MM.1S (cell line): Measurements from ENCODE around the gene KRTAP10-3.
"Not testable (repeated sequence)": the region's sequence is repeated elsewhere in the genome, so short reads cannot be mapped to it uniquely, and the experiment has no call there.

Experiments used
- DNase-seq: peaks from one replicate; pipeline ENCODE4 v3.0.0-alpha.2; 2015
- H2AFZ ChIP-seq: fragments of 300-600 bp; sonication (generic); 2 replicates; pipeline ENCODE4 v1.6.0; 2016; ENCODE audit warnings: antibody characterized with exemption, low read length
- H3F3A ChIP-seq: fragments of 300-600 bp; sonication (generic); 2 replicates; pipeline ENCODE4 v1.6.1; 2016; ENCODE audit warnings: mild to moderate bottlenecking, antibody characterized with exemption, low read length, moderate library complexity, mixed read lengths; ENCODE audit not compliant: insufficient read depth
- H3K27ac ChIP-seq: fragments of 300-600 bp; sonication (generic); 2 replicates; pipeline ENCODE4 v1.5.1; 2016; ENCODE audit warnings: mild to moderate bottlenecking, low read length
- H3K27me3 ChIP-seq: fragments of 300-600 bp; sonication (generic); replicated peaks from 2 replicates; pipeline ENCODE4 v1.6.0; 2016; ENCODE audit warnings: low read length; ENCODE audit not compliant: insufficient read depth
- H3K36me3 ChIP-seq: fragments of 300-600 bp; sonication (generic); replicated peaks from 2 replicates; pipeline ENCODE4 v1.6.1; 2016; ENCODE audit warnings: mild to moderate bottlenecking, low read length, mixed read lengths; ENCODE audit not compliant: insufficient read depth
- H3K4me1 ChIP-seq: fragments of 300-600 bp; sonication (generic); 2 replicates; pipeline ENCODE4 v1.6.1; 2016; ENCODE audit warnings: low read length, mixed read lengths
- H3K4me2 ChIP-seq: fragments of 300-600 bp; sonication (generic); 2 replicates; pipeline ENCODE4 v1.6.0; 2016; ENCODE audit warnings: low read depth, low read length
- H3K4me3 ChIP-seq: fragments of 300-600 bp; sonication (generic); 2 replicates; pipeline ENCODE4 v1.5.1; 2016; ENCODE audit warnings: low read length, mixed read lengths
- H3K79me2 ChIP-seq: fragments of 300-600 bp; sonication (generic); 2 replicates; pipeline ENCODE4 v1.6.1; 2016; ENCODE audit warnings: mixed run types, low read length, mixed read lengths
- H3K9ac ChIP-seq: fragments of 300-600 bp; sonication (generic); 2 replicates; pipeline ENCODE4 v1.6.1; 2016; ENCODE audit warnings: low read length, mixed read lengths
- H3K9me2 ChIP-seq: fragments of 300-600 bp; sonication (generic); replicated peaks from 2 replicates; pipeline ENCODE4 v1.6.1; 2016; ENCODE audit warnings: mild to moderate bottlenecking, low read length, mixed read lengths; ENCODE audit not compliant: insufficient read depth
- H3K9me3 ChIP-seq: fragments of 300-600 bp; sonication (generic); replicated peaks from 2 replicates; pipeline ENCODE4 v1.6.1; 2016; ENCODE audit warnings: mild to moderate bottlenecking, low read length, mixed read lengths; ENCODE audit not compliant: insufficient read depth
- H4K20me1 ChIP-seq: fragments of 300-600 bp; sonication (generic); 2 replicates; pipeline ENCODE4 v1.6.1; 2016; ENCODE audit warnings: mild to moderate bottlenecking, low read length, moderate library complexity, mixed read lengths; ENCODE audit not compliant: insufficient read depth
- CTCF ChIP-seq: fragments of 300-600 bp; sonication (generic); IDR thresholded peaks from 2 replicates; pipeline ENCODE4 v1.5.1; 2016; ENCODE audit warnings: antibody characterized with exemption, low read length, mixed read lengths
- EZH2 ChIP-seq: fragments of 300-600 bp; sonication (generic); optimal IDR thresholded peaks from 2 replicates; pipeline ENCODE3; 2017; ENCODE audit warnings: low read depth, mild to moderate bottlenecking, antibody characterized with exemption, low read length, mixed read lengths
- EZH2phosphoT487 ChIP-seq: fragments of 300-600 bp; sonication (generic); IDR thresholded peaks from 2 replicates; pipeline ENCODE4 v1.6.1; 2018; ENCODE audit warnings: antibody characterized with exemption, low read length

Gene KRTAP10-3

GRCh38 chr21:44564099-44564498, 5.5 kb upstream of the KRTAP10-3 start:
- Histone ChIP-seq H3K9ac (no peak overlapping the region), H3K9me2 (no peaks in the 10 kb centered on the region), H3K27ac (no peak overlapping the region), H3F3A (no peaks in the 10 kb centered on the region), H3K36me3 (no peaks in the 10 kb centered on the region), H4K20me1 (no peaks in the 10 kb centered on the region), H3K79me2 (no peaks in the 10 kb centered on the region), H3K4me3 (no peak overlapping the region), H3K9me3 (no peaks in the 10 kb centered on the region), H3K4me2 (no peak overlapping the region), H2AFZ (no peak overlapping the region), H3K27me3 (peaks cover 92% of the 10 kb centered on the region), H3K4me1 (no peaks in the 10 kb centered on the region)
- TF ChIP-seq EZH2 (no peak), CTCF (no peak), EZH2phosphoT487 (no peak)
- DNase-seq = no peak

GRCh38 chr21:44558329-44558675, 293 bp downstream of the KRTAP10-3 start:
- H3K27ac ChIP-seq, H3K9ac ChIP-seq, H3K9me2 ChIP-seq, H3K4me3 ChIP-seq, H3K9me3 ChIP-seq, H4K20me1 ChIP-seq, H3K79me2 ChIP-seq, H3F3A ChIP-seq, H3K4me1 ChIP-seq, H3K4me2 ChIP-seq, H2AFZ ChIP-seq, H3K36me3 ChIP-seq, DNase-seq: not testable (repeated sequence)
- H3K27me3 ChIP-seq = peaks cover 92% of the 10 kb centered on the region

DNA sequence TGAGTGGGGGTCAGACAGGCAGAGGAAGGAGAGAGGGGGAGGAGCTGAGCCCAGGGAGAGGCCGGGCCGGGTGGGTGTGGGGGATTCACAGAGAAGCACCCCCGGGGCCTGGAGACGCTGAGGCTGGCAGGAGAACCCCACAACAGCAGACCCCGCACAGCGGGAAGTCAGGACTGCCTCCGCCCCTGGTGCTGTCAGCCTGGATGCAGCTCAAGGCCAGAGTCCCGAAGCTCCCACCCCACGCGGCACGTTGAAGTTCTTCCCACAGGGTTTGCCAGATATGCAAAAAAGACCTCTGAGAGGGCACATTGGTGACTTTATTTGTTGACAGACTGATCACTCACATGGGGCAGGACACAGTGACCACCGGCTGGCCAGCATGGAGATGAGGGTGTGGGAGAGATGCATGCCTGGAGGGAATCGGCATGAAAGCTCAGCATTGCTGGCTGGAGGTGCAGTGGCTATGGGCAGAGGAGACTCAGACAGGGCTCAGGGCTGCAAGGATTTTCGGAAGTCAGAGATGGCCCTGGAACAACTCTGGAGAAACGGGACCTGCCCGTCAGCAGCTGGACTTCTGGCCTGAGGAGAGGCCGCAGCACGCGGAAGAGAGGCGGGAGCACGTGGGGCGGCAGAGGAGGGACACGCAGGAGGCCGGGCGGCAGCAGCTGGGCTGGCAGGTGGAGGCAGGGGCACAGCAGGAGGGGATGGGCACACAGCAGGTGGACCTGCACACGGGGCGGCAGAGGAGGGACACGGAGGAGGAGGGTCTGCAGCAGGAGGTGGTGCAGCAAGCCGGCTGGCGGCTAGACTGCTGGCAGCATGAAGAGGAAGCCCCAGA, 885 bp downstream of the KRTAP10-3 start:
- Histone ChIP-seq H3K27me3 (peaks cover 92% of the 10 kb centered on the region), H3K4me3 (no peak overlapping the region), H3K9me3 (no peaks in the 10 kb centered on the region), H3K9me2 (no peaks in the 10 kb centered on the region), H3K36me3 (no peaks in the 10 kb centered on the region), H2AFZ (no peak overlapping the region), H3F3A (no peaks in the 10 kb centered on the region), H3K9ac (no peak overlapping the region), H4K20me1 (no peaks in the 10 kb centered on the region), H3K4me1 (no peaks in the 10 kb centered on the region), H3K27ac (no peak overlapping the region), H3K4me2 (no peak overlapping the region), H3K79me2 (no peaks in the 10 kb centered on the region)
- no peak for DNase-seq
- TF ChIP-seq EZH2 (no peak), EZH2phosphoT487 (no peak), CTCF (no peak)

- H3K9me2 ChIP-seq = no peaks in the 10 kb centered on the region
- H3K4me1 ChIP-seq = no peaks in the 10 kb centered on the region
- no peaks in the 10 kb centered on the region for H3K79me2 ChIP-seq
- no peaks in the 10 kb centered on the region for H4K20me1 ChIP-seq
- no peak overlapping the region for H2AFZ ChIP-seq
- no peak overlapping the region for H3K4me2 ChIP-seq
- no peak overlapping the region for H3K27ac ChIP-seq
- H3K9ac ChIP-seq = no peak overlapping the region
- no peak overlapping the region for H3K4me3 ChIP-seq
- no peak for DNase-seq
- H3F3A ChIP-seq = no peaks in the 10 kb centered on the region
- no peaks in the 10 kb centered on the region for H3K9me3 ChIP-seq
- H3K27me3 ChIP-seq = peaks cover 93% of the 10 kb centered on the region
- TF ChIP-seq CTCF (no peak), EZH2 (peak; percentile 75)
- no peaks in the 10 kb centered on the region for H3K36me3 ChIP-seq
These were observed 1.7 kb downstream of the KRTAP10-3 start for GRCh38 chr21:44556879-44557278.
